NCI-H1105 (cell line): ENCODE results near the gene STAT3.
"Not testable (repeated sequence)": the region's sequence is repeated elsewhere in the genome, so short reads cannot be mapped to it uniquely, and the experiment has no call there.

ENCODE experiments used
- DNase-seq: peaks from one replicate; lab custom pipeline; 2025; lab: John Stamatoyannopoulos, UW

Gene STAT3

DNA sequence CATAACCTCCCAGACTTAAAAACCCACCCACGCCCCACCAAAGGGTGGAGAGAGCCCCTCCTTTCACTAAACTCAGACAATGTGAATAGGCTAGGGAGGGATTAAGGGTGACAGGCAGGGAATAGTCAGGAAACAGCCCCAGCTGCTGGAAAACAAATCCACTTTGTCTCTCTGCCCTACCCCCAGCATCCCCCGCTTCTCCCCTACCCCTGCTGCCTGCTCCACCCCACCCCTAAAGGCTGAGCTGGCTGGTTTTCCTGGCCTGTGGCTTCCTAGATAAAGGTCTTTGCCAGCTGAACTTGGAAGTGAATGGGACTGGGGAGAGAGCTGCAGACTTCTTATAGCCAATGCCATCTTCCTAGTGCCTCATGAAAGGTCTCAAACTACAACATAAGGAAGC is 19.8 kb upstream of the STAT3 start:
- no peak for DNase-seq

DNA sequence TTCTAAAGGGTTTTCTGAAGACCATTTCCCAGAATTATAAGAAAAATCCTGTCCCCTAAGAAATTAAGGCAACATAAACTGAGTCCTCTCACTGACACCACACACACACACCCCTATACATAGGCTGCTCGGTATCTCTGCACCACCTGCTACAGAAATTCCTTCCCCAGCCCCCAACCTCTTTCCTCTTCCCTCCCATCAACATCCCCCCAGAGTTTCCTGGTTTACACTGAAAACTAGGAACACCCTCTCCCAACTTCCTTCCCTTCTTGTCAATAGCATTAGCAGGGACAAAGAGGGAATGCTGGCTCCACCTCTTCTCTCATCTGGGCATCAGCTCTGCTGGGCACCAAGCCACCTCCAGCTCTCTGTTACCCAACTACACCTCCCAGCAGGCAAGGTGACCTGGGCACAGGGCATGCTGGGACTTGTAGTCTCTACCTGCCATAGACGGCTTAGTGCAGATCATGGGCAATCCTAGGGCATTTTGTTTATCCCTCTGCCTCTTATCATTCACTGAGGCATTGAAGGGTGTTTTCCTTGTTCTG is 19.1 kb upstream of the STAT3 start:
- peak; percentile 79 for DNase-seq

GRCh38 chr17:42406615-42407288 is 18.5 kb upstream of the STAT3 start:
- no peak for DNase-seq

GRCh38 chr17:42405963-42406495 is 17.8 kb upstream of the STAT3 start:
- peak; percentile 49 for DNase-seq

GRCh38 chr17:42405076-42405475 is 16.8 kb upstream of the STAT3 start:
- no peak for DNase-seq

GRCh38 chr17:42404326-42405055 is 16.2 kb upstream of the STAT3 start:
- no peak for DNase-seq

DNA sequence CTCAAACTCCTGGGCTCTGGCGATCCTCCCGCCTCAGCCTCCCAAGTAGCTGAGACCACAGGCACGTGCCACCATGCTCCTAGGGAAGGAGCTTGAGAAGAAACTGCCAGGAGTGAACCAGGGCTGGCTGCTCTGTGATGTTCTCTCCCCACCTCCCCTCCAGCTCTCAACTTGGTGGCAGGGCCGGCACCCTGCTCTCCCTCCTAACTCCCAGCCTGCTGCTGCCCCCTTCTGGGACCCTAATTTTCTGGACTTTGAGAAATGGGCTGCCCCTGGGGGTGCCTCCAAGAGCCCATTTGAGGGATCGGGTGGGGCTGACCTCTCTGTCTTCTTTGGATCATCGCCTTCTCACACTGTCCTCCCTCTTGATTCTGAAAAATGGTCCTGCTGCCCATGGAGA is 14.9 kb upstream of the STAT3 start:
- DNase-seq = no peak

- DNase-seq = no peak
These were observed 13.9 kb upstream of the STAT3 start for GRCh38 chr17:42402117-42402516.

DNA sequence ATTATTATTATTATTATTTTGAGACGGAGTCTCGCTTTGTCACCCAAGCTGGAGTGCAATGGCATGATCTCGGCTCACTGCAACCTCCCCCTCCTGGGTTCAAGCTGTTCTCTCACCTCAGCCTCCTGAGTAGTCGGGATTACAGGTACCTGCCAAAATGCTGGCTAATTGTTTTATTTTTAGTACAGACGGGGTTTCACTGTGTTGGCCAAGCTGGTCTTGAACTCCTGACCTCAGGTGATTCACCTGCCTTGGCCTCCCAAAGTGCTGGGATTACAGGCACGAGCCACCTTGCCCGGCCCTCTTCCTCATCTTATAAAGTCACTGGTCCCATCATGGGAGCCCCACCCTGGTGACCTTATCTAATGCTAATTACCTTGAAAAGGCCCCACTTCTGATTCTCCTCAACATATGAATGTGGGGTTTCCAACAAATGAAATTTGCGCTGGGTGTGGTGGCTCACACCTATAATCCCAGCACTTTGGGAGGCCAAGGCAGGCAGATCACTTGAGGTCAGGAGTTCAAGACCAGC is 12.7 kb upstream of the STAT3 start:
- DNase-seq = not testable (repeated sequence)

GRCh38 chr17:42399948-42400843 is 12.0 kb upstream of the STAT3 start:
- no peak for DNase-seq

DNA sequence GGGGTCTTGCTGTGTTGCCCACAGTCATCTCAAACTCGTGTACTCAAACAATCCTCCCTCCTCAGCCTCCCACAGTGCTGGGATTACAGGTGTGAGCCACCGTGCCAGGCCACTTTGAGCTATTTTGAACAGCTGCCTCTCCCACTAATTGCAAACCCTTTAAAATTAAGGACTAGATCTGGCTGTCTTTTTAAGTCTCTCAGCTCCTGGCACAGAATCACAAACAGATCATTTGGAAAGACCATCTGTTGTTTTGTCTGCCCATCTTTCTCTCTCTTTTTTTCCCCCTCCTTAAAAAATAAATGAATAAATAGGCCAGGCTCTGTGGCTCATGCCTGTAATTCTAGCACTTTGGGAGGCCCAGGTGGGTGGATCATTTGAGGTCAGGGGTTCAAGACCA is 10.9 kb upstream of the STAT3 start:
- DNase-seq = no peak

- DNase-seq = not testable (repeated sequence)
These were observed 7.4 kb upstream of the STAT3 start for GRCh38 chr17:42395601-42396000.

DNA sequence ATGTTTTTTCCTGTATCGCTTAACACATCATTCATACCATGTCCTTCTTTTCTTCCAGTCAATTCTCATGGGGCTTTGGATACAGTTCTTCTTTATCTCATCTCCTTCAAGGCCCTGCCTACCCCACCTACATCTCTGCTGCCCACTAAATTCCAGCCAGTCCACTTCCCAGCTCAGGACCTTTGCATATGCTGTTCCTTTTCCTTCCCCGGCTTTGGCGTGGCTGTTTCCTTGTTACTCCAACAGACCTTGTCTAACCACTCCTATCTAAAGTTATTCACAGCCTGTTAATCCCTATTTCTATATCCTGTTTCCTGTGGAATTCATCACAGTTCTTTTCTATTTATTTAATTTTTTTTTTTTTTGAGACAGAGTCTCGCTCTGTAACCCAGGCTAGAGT is 6.6 kb upstream of the STAT3 start:
- no peak for DNase-seq

GRCh38 chr17:42392692-42393415 is 4.6 kb upstream of the STAT3 start:
- no peak for DNase-seq

DNA sequence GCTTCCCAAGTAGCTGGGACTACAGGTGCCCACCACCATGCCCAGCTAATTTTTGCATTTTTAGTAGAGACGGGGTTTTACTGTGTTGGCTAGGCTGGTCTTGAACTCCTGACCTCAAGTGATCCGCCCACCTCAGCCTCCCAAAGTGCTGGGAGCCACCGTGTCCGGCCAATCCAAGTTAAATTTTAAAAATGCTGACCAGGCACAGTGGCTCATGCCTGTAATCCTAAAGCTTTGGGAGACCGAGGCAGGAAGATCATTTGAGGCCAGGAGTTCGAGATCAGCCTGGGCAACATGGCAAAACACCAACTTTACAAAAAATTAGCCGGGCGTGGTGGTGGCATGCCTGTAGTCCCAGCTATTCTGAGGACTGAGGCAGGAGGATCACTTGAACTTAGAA is 3.2 kb upstream of the STAT3 start:
- DNase-seq = not testable (repeated sequence)

- no peak for DNase-seq
These were observed 1.7 kb upstream of the STAT3 start for GRCh38 chr17:42389899-42390298.

GRCh38 chr17:42389135-42389417 is 834 bp upstream of the STAT3 start:
- no peak for DNase-seq

DNA sequence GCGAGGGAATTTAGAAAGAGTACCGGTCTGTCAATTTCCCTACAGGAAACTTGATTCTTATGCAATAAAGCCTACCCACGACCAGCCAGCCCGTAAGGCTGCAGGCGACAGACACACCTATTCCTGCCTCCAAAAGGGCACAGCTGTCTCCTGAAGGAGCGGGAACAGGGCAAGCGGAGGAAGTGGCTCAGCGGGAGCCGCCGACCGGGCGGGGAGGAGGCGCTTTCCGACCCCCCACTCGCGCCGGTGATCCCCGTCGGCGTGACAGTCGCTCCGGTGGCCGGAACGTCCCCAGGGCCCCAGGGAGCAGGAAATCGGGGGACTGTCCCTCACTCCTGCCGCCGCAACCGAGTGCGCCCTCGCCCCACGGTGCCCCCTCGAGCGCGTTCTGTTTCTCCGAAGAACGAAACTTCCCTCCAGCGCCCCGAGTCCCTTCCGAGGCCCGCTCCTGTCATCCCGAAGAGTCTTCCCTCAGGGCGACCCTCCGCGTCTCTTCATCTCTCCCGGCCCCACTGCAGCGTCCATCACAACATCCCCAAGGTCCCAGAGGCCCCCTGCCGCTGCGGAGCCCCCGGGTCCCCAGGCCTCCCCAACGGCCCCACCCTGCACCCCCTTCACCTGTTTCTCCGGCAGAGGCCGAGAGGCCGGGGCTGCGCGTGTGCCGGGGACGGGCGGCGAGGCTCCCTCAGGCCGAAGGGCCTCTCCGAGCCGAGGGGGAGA is 421 bp downstream of the STAT3 start:
- DNase-seq = no peak

DNA sequence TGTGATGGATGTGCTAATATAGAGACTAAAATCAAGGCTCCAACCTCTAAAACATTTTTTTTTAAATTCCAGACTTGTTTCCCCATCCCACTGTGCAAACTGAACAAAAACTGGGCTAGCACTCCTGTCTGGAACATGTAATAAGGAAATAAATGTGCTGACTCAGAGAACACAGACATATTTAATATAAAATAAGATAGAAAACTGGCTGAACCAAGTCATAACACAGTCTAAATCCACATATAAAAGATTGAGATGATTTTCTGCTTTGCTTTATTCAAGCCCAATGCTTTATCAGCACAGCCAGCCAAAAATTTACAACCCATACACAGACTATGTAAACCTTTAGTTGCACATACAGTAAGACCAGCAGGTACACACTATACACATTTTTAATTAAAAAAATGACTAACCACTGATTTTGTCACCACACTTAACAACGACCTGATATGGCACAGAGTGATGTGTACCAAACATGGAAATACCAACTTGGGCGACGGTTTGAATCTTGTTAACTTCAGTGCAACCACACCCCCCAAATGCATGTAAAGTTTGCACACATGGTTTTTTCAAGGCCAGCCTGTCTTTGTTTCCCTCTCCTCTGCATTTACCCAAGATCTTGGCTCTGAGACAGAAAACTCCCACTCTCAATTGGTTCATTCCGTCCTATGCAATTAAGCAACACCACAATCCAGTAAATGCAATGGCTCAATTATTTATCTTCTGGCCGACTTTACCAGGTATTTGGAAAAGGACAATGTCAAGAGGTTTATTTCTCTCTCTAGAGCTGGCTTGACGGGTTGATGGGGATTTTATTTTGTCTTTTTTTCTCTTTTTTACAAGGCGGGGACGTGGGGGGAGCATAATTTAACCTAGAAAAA is 1.2 kb downstream of the STAT3 start:
- peak; percentile 31 for DNase-seq

DNA sequence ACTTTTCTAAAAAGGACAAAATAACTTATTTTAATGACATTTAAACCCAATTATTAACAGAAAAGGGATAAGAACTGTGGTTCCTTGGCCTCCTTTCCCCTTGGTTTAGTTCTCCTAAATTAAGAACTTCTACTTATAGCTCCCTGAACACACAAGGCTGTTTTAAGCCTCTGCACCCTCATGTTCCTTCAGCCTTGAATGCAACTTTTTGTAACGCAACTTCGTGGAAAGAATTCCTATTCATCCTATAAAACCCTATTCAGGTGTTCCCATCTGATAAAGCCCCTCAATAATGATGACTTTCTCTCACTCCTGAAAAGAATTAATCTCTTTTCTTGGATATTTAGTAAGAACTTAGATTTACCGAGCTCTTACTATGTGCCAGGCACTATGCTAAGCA is 6.3 kb downstream of the STAT3 start:
- DNase-seq = no peak
